ENCODE measurements around the gene ACP7.
"Not testable (repeated sequence)": the region's sequence is repeated elsewhere in the genome, so short reads cannot be mapped to it uniquely, and the experiment has no call there.

The ACP7 gene

DNA sequence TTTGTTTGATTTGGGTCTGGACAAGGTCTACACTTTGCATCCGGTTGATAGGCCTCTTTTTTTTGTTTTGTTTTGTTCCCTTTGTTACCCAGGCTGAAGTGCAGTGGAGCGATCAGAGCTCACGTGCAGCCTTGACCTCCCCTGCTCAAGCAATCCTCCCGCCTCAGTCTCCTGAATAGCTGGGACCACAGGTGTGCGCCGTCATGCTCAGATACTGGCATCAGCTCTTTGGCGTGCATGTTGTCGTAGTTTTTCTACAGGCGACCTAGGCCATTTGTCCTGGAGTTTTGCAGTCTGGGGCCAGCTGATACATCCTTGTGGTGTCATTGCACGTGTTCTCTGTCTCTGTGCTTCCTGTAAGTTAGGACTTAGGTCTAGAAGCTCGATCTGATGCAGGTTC, 57.8 kb downstream of the ACP7 start:
- WGBS (ENCODE audit: insufficient coverage, insufficient read length): no CpG with 5 or more reads among the region's 11 CpGs
- H3K4me1 ChIP-seq (ENCODE audit: control insufficient read depth, insufficient read depth, low read length): peaks cover 33% of the 10 kb centered on the region
- H3K27me3 ChIP-seq (ENCODE audit: control insufficient read depth, insufficient read depth, low read length): no peaks in the 10 kb centered on the region
- DNase-seq (ENCODE audit: low read depth, low spot score): no peak
- H3K4me3 ChIP-seq (ENCODE audit: low read length): no peak overlapping the region
- no peaks in the 10 kb centered on the region for H3K36me3 ChIP-seq (ENCODE audit: control insufficient read depth, insufficient read depth, low read length)
- H3K9me3 ChIP-seq (ENCODE audit: control insufficient read depth, insufficient read depth, low read length): no peaks in the 10 kb centered on the region
- H3K27ac ChIP-seq (ENCODE audit: low read length): no peak overlapping the region

DNA sequence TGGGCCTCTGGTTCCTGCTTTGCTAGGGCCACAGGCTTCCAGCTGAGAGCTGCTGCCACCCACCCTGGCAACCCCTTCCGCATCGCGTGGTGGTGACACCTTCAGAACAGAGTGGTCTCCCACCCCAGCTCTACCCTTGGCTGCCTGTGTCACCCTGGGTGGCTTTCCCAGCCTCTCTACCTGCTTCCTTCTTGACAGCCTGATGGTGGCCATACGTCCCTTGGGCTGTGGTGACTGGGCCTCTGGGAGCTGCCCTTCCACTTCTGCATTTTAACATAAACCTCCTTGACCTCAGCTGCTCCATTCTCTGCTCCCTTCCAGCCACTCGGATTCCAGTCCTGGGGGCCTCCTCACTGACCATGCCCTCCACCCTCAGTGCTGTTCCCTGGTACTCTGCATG, 58.5 kb downstream of the ACP7 start:
- no peak for DNase-seq (ENCODE audit: low read depth, low spot score)
- H3K36me3 ChIP-seq (ENCODE audit: control insufficient read depth, insufficient read depth, low read length): no peaks in the 10 kb centered on the region
- H3K4me3 ChIP-seq (ENCODE audit: low read length): no peak overlapping the region
- peaks cover 33% of the 10 kb centered on the region for H3K4me1 ChIP-seq (ENCODE audit: control insufficient read depth, insufficient read depth, low read length)
- no peaks in the 10 kb centered on the region for H3K27me3 ChIP-seq (ENCODE audit: control insufficient read depth, insufficient read depth, low read length)
- H3K9me3 ChIP-seq (ENCODE audit: control insufficient read depth, insufficient read depth, low read length): no peaks in the 10 kb centered on the region
- no peak overlapping the region for H3K27ac ChIP-seq (ENCODE audit: low read length)
- no CpG with 5 or more reads among the region's 5 CpGs for WGBS (ENCODE audit: insufficient coverage, insufficient read length)

DNA sequence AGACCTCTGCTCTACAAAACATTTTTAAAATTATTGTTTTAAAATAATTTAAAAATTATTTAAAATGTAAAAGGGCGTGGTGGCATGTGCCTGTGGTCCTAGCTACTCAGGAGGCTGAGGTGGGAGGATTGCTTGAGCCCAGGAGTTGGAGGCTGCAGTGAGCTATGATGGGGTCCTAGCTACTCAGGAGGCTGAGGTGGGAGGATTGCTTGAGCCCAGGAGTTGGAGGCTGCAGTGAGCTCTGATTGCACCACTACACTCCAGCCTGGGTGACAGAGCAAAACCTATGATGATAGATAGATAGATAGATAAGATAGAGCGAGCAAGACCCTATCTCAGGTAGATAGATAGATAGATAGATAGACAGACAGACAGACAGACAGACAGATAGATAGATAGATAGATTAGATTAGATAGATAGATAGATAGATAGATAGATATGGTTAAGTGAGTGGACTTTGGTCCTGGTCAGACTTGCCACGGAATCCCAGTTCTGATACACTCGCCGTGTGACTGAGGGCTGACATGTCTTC, 59.7 kb downstream of the ACP7 start:
- not testable (repeated sequence) for H3K27me3 ChIP-seq (ENCODE audit: control insufficient read depth, insufficient read depth, low read length); DNase-seq (ENCODE audit: low read depth, low spot score); H3K36me3 ChIP-seq (ENCODE audit: control insufficient read depth, insufficient read depth, low read length); H3K9me3 ChIP-seq (ENCODE audit: control insufficient read depth, insufficient read depth, low read length); H3K27ac ChIP-seq (ENCODE audit: low read length); H3K4me3 ChIP-seq (ENCODE audit: low read length)
- peaks cover 27% of the 10 kb centered on the region for H3K4me1 ChIP-seq (ENCODE audit: control insufficient read depth, insufficient read depth, low read length)
- no CpG with 5 or more reads among the region's 5 CpGs for WGBS (ENCODE audit: insufficient coverage, insufficient read length)

DNA sequence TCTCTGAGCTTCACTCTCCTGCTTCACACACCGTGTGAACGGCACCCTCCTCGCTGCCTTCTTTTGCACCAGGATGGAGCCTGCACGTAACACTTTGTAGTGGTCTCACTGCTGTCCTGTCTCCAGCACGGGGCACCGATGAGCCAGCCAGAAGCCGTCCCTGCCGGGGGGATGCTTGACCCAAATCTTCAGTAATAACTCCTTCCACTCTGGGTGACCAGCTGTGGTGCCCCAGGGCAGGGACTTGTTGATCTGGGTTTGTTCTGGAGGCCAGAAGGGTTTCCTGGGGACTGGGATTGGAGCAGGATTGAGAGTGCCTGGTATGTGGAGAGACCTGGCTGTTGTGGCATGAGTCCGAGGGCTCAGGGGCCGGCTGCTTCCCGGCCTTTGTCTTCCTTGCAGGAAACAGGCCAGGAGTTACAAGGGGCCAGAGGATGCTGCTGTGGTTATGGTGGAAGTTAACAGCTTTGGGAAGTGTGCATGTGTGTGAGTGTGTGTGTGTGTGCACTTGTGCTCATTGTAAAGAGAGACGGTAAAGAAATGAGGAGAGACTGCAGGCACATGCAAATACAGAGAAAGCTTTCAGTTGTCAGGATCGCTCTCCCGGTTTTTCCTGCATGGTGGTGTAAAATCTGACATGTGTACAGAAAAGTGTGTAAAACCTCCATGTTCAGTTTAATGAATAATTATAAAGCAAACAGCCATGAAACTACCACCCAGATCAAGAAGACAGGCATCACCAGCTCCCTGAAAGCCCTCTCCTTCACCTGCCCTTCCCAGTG, 60.3 kb downstream of the ACP7 start:
- no peaks in the 10 kb centered on the region for H3K27me3 ChIP-seq (ENCODE audit: control insufficient read depth, insufficient read depth, low read length)
- no CpG with 5 or more reads among the region's 14 CpGs for WGBS (ENCODE audit: insufficient coverage, insufficient read length)
- H3K4me3 ChIP-seq (ENCODE audit: low read length): no peak overlapping the region
- no peak overlapping the region for H3K27ac ChIP-seq (ENCODE audit: low read length)
- H3K9me3 ChIP-seq (ENCODE audit: control insufficient read depth, insufficient read depth, low read length): no peaks in the 10 kb centered on the region
- H3K4me1 ChIP-seq (ENCODE audit: control insufficient read depth, insufficient read depth, low read length): peaks cover 23% of the 10 kb centered on the region
- H3K36me3 ChIP-seq (ENCODE audit: control insufficient read depth, insufficient read depth, low read length): no peaks in the 10 kb centered on the region
- no peak for DNase-seq (ENCODE audit: low read depth, low spot score)

DNA sequence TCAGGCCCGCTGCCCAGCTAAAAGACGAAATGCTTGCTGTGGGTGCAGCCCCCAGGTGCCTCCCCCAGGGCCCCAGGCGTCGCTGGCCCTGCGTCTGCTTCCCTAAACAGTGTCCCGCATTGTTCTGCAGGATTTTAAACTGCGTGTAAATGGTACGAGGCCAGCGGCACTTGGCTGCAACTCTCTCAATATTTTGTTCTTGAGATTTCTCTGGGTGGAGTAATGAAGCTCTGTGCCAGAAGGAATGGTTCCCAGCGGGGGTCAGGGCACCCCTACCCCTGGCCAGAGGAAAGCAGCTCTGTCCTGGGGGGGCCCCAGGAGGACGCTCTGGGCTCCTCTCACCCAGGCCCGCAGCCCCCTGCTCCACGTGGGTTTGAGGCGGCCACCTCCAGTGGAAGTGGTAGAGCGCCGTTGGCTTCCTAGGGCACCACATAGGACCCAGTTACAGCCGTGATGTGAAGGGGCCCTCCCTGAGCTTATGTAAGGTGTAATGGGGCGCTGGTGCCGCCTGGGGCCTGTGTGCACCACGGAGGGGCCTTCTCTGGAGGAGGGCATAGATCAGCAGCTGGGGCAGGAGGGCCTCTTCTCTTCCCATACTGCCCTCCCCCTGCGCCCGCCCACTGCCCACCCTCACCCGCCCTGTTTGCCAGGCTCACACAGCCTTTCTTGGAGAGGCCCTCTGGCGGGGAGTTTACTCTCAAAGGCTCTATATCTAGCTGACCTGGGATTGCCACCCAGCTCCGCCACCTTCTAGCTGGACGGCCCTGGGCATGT, 61.2 kb downstream of the ACP7 start:
- Histone ChIP-seq H3K27ac (ENCODE audit: low read length) (no peak overlapping the region), H3K9me3 (ENCODE audit: control insufficient read depth, insufficient read depth, low read length) (no peaks in the 10 kb centered on the region), H3K27me3 (ENCODE audit: control insufficient read depth, insufficient read depth, low read length) (no peaks in the 10 kb centered on the region), H3K4me1 (ENCODE audit: control insufficient read depth, insufficient read depth, low read length) (peaks cover 15% of the 10 kb centered on the region), H3K36me3 (ENCODE audit: control insufficient read depth, insufficient read depth, low read length) (no peaks in the 10 kb centered on the region), H3K4me3 (ENCODE audit: low read length) (no peak overlapping the region)
- WGBS (ENCODE audit: insufficient coverage, insufficient read length): no CpG with 5 or more reads among the region's 26 CpGs
- DNase-seq (ENCODE audit: low read depth, low spot score): no peak

DNA sequence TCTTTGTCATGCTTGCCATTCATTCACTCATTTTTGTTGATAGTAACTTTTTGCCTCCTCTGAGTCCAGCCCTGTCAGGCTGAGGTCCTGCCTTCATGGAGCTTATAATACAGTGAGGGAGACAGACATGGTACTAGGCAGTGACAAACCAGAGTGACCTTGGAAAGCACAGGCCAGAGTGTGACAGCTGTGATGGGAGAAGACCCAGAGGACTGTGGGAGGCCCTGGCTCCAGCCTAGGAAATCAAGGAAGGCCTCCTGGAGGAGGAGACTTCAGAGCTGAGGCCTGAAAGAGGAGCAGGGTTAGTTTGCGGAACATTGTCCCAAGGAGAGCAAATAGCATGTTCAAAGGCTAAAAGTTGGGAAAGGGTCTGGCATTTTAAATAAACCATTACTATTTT, 61.9 kb downstream of the ACP7 start:
- Histone ChIP-seq H3K27ac (ENCODE audit: low read length) (no peak overlapping the region), H3K4me1 (ENCODE audit: control insufficient read depth, insufficient read depth, low read length) (peaks cover 13% of the 10 kb centered on the region), H3K4me3 (ENCODE audit: low read length) (no peak overlapping the region), H3K27me3 (ENCODE audit: control insufficient read depth, insufficient read depth, low read length) (no peaks in the 10 kb centered on the region), H3K36me3 (ENCODE audit: control insufficient read depth, insufficient read depth, low read length) (no peaks in the 10 kb centered on the region), H3K9me3 (ENCODE audit: control insufficient read depth, insufficient read depth, low read length) (no peaks in the 10 kb centered on the region)
- no CpG with 5 or more reads among the region's 1 CpG for WGBS (ENCODE audit: insufficient coverage, insufficient read length)
- DNase-seq (ENCODE audit: low read depth, low spot score): no peak

DNA sequence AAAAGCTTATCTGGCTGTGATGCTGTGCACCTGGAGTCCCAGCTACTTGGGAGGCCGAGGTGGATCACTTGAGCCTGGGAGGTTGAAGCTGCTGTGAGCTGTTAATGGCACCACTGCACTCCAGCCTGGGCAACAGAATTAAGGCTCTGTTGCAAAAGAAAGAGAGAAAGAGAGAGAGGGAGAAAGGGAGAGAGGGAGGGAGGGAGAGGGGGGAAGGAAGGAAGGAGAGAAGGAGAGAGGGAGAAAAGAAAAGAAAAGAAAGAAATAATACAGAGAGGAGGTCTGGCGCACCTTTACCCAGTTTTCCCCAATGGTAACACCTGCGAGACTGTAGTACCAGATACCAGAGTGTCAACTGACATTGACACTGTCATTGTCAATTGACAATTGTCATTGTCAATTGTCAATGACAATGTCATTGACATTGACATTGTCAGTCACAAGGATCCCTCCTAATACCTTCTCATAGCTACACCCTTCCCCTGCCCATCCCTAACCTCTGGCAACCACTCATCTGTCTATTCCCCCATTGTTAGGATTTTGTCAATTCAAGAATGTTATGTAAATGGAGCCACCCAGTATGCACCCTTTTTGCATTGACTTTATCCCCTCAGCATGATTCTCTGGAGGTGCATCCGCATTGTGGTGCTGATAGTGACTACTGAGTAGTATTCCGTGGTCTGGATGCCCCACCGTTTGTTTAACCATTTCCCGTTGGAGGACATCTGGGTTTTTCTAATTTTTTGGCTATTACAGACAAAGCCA, 62.7 kb downstream of the ACP7 start:
- WGBS (ENCODE audit: insufficient coverage, insufficient read length): no CpG with 5 or more reads among the region's 7 CpGs
- DNase-seq (ENCODE audit: low read depth, low spot score): no peak

DNA sequence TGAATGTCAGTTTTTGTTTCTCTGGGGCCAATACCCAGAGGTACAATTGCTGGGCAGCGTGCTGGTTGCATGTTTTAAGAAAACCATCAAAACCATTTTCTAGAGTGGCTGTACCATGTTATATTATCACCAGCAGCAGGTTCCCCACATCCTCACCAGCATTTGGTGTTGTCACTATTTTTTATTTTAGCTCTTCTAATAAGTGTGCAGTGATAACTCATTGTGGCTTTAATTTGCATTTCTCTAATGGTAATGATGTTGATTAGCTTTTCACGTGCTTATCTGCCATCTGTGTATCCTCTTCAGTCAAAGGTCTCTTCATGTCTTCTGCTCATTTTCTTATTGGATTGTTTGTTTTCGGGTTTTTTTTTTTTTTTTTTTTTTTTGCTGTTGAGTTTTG, 63.3 kb downstream of the ACP7 start:
- no peaks in the 10 kb centered on the region for H3K9me3 ChIP-seq (ENCODE audit: control insufficient read depth, insufficient read depth, low read length)
- H3K4me3 ChIP-seq (ENCODE audit: low read length): no peak overlapping the region
- peaks cover 13% of the 10 kb centered on the region for H3K4me1 ChIP-seq (ENCODE audit: control insufficient read depth, insufficient read depth, low read length)
- no peaks in the 10 kb centered on the region for H3K36me3 ChIP-seq (ENCODE audit: control insufficient read depth, insufficient read depth, low read length)
- H3K27ac ChIP-seq (ENCODE audit: low read length): no peak overlapping the region
- DNase-seq (ENCODE audit: low read depth, low spot score): no peak
- H3K27me3 ChIP-seq (ENCODE audit: control insufficient read depth, insufficient read depth, low read length): no peaks in the 10 kb centered on the region
- WGBS (ENCODE audit: insufficient coverage, insufficient read length): no CpG with 5 or more reads among the region's 3 CpGs

More for the DNA sequence above, 62.7 kb downstream of the ACP7 start:
- no peaks in the 10 kb centered on the region for H3K9me3 ChIP-seq (ENCODE audit: control insufficient read depth, insufficient read depth, low read length)
- H3K4me3 ChIP-seq (ENCODE audit: low read length): no peak overlapping the region
- no peaks in the 10 kb centered on the region for H3K27me3 ChIP-seq (ENCODE audit: control insufficient read depth, insufficient read depth, low read length)
- peaks cover 13% of the 10 kb centered on the region for H3K4me1 ChIP-seq (ENCODE audit: control insufficient read depth, insufficient read depth, low read length)
- H3K27ac ChIP-seq (ENCODE audit: low read length): no peak overlapping the region
- no peaks in the 10 kb centered on the region for H3K36me3 ChIP-seq (ENCODE audit: control insufficient read depth, insufficient read depth, low read length)

DNA sequence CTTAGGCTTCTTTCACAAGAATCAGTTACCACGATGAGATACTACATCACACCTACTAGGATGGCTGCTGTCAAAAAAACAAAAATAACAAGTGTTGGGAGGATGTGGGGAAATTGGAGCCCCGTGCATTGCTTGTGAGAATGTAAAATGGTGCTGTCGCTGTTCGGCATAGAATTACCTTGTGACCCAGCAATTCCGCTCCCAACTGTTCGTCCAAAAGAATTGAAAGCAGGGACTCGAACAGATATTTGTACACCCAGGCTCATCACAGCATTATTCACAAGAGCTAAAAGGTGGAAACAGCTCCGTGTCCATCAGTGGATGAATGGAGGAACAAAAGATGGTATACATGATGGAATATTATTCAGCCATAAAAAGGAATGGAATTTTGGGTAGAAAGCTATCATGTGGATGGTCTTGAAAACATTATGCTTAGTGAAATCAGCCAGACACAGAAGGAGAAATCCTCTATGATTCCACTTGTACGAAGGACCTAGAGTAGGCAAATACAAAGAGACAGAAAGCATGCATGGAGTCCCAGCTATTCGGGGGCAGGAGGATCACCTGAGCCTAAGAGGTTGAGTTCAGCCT, 64.9 kb downstream of the ACP7 start:
- Histone ChIP-seq H3K4me3 (ENCODE audit: low read length) (no peak overlapping the region), H3K27me3 (ENCODE audit: control insufficient read depth, insufficient read depth, low read length) (no peaks in the 10 kb centered on the region), H3K9me3 (ENCODE audit: control insufficient read depth, insufficient read depth, low read length) (no peaks in the 10 kb centered on the region), H3K27ac (ENCODE audit: low read length) (no peak overlapping the region), H3K4me1 (ENCODE audit: control insufficient read depth, insufficient read depth, low read length) (peaks cover 10% of the 10 kb centered on the region), H3K36me3 (ENCODE audit: control insufficient read depth, insufficient read depth, low read length) (no peaks in the 10 kb centered on the region)
- no peak for DNase-seq (ENCODE audit: low read depth, low spot score)
- no CpG with 5 or more reads among the region's 10 CpGs for WGBS (ENCODE audit: insufficient coverage, insufficient read length)

DNA sequence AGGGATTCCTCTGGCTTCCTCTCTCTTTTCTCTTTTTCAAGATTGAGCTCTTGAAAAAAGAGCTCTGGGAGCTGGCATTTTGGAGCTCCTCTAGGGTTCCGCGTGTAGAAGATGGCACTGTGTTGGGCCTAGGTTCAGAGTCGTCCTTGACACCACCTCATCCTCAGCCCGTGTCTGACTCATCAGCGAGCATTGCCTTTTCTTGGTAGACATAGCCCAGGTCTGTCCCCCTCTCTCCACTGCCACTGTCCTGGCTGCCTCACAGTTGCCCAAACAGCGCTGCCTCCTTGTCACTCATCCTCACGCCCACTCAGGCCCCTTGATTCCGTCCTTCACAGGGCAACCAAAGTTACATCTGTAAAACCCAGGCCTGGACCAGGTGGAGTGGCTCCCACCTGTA, 66.1 kb downstream of the ACP7 start:
- no peak overlapping the region for H3K4me3 ChIP-seq (ENCODE audit: low read length)
- H3K27ac ChIP-seq (ENCODE audit: low read length): no peak overlapping the region
- H3K9me3 ChIP-seq (ENCODE audit: control insufficient read depth, insufficient read depth, low read length): no peaks in the 10 kb centered on the region
- WGBS (ENCODE audit: insufficient coverage, insufficient read length): no CpG with 5 or more reads among the region's 8 CpGs
- no peak for DNase-seq (ENCODE audit: low read depth, low spot score)
- H3K27me3 ChIP-seq (ENCODE audit: control insufficient read depth, insufficient read depth, low read length): no peaks in the 10 kb centered on the region
- H3K4me1 ChIP-seq (ENCODE audit: control insufficient read depth, insufficient read depth, low read length): peaks cover 16% of the 10 kb centered on the region
- no peaks in the 10 kb centered on the region for H3K36me3 ChIP-seq (ENCODE audit: control insufficient read depth, insufficient read depth, low read length)
